ENCODE data around the gene RANBP3.
"Not testable (repeated sequence)": the region's sequence is repeated elsewhere in the genome, so short reads cannot be mapped to it uniquely, and the experiment has no call there.

The RANBP3 gene

DNA sequence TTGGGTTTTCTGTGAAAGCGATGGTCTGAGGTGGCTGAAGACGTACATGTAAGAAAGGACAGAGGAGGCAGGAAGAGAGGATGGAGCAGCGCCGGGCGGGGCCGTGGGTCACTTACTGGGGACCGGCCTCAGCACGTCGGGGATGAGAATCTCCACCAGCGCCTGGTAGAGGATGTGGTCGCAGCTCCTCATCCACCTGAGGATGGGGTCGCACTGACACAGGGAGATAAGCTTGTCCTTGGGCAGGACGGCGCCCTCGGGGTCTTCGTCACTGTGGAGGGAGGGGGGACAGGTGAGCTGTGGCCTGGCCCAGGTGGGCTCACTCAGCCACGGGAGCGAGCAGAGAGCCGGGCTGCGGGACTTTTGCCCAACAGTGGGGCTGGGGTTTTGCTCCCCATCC lies 29.0 kb upstream of the RANBP3 start:
- DNase-seq (ENCODE audit: low read depth), result no peak

DNA sequence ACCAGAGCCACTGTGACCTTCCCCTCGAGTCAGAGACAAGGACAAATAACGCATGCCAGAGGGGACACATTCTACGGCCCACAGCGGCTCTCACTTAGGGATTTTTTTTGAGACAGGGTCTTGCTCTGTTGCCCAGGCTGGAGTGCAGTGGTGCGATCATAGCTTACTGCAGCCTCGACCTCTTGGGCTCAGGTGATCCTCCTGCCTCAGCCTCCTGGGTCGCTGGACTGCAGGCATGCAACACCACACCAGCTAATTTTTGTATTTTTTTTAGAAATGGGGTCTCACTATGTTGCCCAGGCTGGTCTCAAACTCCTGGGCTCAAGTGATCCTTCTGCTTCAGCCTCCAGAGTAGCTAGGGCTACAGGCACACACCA lies 28.1 kb upstream of the RANBP3 start:
- DNase-seq (ENCODE audit: low read depth), result not testable (repeated sequence)

DNA sequence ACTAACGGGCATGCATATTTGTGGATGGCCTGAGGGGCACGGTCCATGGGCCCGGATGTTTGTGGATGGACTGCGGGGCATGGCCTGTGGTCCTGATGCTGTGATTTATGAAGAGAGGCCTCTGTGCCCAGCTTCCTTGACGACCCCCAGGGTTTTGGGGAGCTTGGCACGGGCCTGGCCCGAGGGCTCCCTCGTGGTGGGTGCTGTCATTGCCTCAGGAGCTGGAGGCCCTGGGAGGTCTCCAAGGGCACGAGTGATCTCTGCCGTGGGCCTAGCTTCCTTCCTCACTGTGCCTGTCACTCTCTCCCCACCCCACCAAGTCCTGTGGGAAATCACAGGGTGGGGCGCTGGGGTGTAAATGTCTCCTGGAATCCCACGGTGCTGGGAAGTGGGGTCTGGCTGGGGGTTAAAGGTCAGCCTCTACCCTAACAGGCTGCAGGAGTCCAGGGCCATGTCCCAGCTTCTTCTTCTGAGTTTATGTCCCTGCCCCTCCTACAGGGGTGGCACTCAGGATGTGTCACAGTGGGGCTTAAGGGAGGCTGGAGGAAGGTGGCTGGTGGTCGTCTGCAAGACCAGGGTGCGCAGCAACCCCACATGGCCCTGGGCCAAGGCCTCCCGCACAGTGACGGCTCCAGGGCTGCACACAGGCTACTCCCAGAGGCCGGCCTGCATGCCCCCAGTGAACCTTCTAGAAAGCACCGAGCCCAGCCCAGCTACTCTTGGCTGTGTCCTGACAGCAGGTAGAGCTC lies 27.6 kb upstream of the RANBP3 start:
- no peak for DNase-seq (ENCODE audit: low read depth)

DNA sequence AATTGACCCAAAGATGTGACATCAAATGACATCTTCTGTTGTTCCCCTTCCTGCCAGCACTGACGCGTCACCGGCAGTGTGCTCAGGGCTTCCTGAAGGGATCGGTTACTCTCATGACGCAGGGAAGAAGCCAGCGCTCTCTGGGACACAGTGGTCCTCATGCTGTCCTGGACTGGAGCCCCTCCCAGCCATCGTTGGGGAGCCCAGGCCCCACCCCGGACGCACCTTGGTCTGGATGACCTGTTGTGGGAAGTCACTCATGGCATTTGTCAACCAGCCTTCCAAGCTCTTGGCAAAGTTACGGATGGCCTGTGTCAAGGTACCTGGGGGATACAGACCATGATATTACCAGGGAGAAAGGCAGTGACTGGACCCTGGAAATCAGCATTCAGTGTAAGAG lies 26.0 kb upstream of the RANBP3 start:
- DNase-seq (ENCODE audit: low read depth), result no peak

DNA sequence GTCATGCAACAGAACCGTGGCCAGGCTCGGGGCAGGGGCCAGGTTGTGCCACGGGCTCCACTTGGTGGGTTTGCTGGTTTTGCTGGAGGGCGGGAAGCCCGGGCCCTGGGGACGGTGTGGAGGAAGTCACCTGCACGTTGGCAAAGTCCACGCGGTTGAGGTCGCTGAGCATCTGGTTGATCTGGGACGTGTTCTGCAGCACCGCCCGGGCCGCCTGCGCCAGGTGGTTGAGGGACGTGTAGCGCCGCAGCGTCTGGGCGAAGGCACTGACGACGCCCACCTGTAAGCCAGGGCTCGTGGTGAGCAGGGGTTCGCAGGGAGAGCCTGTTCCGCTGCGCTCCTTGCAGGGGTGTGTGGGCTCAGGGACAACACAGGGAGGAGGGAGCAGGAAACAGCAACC lies 24.7 kb upstream of the RANBP3 start:
- no peak for DNase-seq (ENCODE audit: low read depth)

DNA sequence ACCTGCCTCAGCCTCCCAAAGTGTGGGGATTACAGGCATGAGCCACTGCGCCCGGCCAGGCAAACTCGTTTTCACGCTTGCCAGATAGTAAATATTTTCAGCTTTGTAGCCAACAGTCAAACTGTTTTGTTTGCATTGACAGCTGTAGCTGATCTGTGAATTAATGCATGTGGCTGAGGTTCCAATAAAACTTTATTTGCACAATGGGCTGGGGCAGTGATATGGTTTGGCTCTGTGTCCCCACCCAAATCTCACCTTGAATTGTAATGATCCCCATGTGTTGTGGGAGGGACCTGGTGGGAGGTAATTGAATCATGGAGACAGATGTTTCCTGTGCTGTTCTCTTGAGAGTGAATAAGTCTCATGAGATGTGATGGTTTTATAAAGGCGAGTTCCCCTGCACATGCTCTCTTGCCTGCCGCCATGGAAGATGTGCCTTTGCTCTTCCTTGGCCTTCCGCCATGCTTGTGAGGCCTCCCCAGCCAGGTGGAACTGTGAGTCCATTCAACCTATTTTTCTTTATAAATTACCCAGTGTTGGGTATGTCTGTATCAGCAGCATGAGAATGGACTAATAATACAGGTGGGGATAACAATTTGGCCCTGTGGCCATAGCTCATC lies 22.4 kb upstream of the RANBP3 start:
- DNase-seq (ENCODE audit: low read depth), result no peak

DNA sequence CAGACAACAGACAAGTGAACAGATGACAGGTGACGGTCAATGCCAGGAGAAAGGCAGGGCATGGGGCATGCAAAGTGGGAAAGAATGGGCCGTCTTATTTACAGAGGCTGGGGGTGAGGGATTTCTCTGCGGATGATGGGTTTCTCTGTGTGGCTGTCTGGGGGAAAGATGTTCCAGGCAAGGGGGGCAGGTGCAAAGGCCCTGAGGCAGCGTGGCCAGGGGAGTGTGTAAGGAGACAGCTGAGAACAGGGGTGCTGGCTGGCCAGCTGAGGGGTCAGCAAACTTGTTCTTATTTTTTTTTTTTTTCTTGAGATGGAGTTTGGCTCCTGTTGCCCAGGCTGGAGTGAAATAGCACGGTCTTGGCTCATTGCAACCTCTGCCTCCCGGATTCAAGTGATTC lies 21.8 kb upstream of the RANBP3 start:
- no peak for DNase-seq (ENCODE audit: low read depth)

DNA sequence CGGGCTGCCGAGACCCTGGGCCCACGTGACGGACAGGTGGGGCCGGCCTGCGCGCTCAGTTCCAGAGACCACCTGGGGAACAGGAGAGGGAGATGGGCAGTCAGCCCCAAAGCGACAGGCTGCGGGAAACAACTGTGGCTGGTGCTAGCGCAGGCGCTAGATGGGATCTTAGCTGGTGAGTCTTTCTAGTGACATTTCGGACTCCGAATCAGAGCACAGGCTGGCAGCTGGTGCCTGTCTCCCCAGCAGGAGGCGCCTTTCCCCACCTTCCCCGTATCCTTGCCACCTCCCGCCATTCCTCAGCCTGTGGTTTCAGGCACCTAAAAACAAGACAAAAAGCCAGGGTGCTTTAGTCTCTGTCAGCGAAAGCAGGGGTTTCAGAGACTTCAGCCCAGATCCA lies 19.4 kb upstream of the RANBP3 start:
- no peak for DNase-seq (ENCODE audit: low read depth)

DNA sequence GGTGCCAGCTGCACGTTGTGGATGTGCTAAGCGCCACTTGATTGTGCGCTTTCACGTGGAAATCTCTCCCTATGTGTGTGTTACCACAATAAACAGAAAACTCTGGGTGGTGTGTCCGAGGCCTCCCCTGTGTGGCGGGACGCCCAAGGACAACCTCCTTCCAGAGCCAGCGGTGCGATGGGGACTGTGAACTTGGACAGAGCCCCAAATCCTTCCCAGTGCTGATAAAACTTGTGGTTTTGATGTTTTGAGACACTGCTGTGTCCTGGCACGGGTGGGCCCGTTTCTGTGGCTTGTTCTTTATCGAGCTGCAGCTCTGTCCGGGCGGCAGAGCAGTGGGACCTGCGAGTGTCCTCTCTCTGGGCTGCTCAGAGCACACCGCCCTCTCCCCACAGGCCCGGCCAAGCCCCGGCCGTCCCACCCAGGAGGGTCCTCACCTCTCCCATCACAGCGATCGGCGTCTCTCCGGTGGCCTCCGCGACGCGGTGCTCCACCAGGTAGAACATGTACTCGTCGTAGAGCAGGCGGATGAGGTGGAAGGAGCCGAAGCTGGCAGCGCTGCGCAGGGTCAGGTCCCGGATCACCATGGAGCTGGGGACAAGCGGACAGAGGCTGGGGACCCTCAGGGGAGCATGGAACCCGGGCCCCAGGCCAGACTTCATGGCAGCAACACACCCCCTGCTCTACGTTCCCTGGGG lies 18.8 kb upstream of the RANBP3 start:
- no peak for DNase-seq (ENCODE audit: low read depth)

DNA sequence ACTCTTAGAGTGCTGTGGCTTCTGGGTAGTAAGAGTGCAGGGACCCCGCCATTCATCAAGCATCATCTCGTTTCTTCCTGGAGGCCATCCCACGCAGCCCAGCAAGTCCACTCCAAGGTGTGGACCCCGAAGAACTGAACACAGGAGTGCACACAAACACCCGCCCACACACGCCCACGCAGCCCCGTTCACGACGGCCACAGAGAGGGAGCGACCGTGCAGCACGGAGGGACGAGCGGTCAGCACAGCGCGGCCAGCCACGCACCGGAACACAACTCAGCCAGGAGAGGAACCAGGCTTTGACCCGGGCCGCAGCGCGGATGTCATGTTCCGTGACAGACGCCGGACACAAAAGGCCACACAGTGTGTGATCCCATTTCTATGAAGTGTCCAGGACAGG lies 18.2 kb upstream of the RANBP3 start:
- DNase-seq (ENCODE audit: low read depth), result no peak

DNA sequence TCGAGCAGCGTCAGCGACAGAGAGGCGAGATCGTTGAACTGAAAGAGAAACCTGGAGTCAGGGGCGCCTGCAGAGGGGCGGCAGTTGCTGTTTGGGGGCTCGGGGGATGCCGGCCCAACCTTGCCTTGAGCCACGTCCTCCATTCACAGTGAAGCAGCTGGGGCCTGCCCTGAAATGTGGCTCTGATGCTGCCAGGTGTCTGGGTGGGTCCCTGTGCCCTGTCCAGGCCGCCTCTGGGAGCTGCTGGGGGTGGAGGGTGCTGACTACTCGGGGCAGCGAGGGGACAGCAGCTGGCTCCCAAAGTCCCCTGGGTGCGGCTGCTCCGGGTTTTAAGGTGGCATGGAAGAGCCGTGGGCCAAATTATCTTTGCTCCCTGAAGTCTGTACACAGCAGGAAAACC lies 17.7 kb upstream of the RANBP3 start:
- no peak for DNase-seq (ENCODE audit: low read depth)

DNA sequence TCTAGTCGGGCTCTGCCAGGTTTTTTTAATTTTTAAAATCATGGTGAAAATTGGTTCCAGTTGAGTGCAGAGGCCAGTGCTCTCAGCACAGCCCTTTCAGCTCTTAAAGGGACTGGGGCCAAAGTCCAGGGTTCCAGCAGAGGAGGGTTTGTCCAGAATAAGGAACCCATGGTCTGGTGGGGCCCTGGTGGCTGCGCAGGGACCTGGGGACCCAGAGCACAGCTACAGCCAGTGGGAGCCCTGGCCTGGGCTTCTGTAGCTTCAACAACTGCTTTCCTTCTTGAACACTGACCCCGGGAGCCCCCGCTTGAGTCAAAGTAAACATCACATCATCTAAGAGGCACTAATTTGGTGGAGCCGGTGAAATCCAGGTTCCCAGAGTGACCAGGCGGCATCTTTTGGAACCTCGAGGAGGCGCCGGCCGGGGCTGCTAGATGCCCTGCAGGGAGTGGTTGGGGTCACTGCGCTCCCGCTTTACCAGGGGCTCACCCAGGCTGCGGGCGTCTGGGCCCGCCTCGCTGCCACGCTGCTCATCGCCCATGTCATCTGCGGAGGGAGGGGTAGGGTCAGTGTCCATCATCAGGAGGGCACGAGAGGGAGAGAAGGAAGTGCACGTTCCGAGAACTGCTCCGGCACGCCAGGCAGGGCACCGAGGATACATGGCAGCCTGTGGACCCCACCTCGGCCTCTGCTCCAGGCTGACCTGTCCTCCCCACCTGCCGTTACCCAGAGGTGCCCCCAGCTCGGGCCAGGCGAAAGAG lies 16.6 kb upstream of the RANBP3 start:
- DNase-seq (ENCODE audit: low read depth), result no peak

DNA sequence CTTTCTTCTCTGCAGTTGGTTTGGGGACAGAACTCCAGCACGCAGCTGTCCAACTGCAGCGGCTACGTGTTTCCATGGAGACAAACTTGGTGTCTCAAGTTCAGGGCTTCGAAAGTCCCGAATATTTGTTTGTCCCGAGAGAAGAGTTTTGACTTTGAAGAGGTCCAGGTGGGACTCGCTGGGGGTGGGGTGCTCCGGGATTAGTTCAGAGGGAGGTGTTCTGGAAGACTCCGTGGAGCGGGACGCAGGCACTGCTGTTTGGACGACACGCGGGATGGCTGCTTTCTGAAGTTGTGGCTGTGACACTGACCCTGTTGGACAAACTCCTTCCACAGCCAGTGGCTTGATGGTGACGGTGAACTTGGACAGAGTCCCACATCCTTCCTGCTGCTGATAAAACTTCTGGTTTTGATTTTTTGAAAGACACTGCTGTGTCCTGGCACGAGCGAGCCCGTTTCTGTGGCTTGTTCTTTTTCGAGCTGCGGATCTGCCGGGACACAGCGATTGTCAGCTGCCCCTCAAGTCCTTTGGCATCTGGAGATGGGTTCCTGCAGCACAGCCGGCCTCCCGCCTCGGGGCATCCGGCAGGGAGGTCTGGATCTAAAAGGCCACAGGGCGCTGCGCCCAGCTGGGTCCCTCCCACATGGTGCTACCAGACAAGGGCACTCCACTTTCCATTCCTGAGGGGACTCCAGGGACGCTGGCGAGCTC lies 15.9 kb upstream of the RANBP3 start:
- DNase-seq (ENCODE audit: low read depth), result no peak

DNA sequence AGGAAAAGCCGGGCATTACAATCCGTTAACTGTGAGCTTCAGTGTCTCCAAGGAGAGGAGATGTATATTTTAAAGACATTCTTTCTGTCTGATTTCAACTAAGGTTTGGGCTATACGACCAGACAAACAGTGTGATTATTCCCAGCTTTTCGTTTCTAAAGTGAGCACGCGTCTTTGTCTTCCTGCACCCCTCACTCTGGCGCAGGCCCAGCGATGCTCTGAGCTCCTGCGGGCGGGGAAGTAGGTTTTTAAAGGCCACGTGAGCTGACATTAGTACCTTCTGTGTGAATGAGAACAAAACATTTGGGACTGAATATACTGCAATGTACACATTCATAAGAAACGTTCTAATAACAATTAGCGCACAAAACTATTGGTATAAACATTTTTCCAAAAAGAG lies 15.3 kb upstream of the RANBP3 start:
- DNase-seq (ENCODE audit: low read depth), result no peak

DNA sequence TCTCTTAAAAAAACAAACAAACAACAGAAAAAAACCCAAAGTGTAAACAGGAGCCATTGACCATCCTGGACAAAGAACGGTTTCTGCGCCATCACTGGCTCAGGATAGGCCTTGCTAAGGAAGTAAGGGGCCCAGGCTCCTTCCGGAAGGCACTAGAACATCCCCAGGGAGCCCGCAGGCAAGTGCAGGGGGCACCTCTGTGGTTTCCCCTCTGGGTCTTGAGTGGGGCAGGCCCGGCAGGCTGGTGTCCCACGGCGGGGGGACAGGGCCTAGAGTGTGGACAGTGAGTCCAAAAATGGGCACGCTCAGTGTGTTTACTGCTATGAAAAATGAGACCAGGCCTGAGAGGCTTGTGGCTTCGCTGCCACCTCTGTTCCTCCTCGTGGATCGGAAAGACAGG lies 14.8 kb upstream of the RANBP3 start:
- no peak for DNase-seq (ENCODE audit: low read depth)

DNA sequence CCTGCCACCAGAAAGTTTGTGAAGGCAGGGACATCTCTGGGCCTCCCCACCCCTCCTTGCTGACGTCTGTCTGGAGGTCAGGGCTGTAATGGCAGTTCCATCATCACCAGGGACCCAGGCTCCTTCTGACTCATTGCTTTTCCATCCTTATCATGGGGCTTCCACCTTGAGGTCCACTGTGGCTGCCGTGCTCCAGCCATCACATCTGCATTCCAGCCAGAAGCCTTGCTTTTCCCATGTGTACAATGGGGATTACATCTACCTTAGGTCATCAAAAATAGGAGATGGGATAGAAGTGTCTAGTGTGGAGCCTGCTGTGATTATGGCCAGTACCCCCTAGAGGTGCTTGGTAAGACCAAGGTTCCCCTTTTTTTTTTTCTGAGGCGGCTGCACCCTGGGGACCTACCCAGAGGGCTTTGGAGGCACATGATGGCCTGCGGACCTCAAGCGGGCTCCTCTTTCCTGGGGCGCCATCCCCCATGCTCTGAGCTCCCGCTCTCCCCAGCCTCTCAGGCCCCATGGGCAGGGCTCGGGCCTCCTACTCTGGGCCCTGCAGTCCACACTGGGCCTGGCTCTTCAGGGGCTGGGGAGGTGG lies 13.4 kb upstream of the RANBP3 start:
- DNase-seq (ENCODE audit: low read depth), result no peak

DNA sequence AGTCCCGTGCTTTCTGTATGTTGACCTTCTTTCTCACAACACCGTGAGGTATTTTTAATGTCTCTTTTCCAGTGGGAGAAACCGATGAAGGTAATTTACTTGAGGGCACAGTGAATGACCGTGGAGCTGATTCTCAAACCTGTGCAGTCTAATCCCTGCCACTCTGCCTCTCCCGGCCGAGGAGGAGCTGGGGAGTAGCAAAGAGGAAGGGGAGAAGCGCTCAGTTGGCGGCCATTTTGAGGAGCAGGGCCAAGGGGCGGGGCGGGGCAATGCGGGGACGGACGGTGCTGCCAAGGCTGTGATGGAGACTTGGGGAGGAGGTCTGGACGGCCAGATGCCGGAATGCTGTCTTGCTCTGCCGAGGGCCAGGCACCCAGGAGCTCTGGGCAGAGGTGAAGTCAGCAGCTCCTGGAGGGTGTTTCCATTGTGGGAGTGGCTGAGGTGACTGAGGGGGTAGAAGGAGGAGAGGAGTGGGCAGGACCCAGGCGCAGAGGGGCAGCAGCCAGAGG lies 12.4 kb upstream of the RANBP3 start:
- DNase-seq (ENCODE audit: low read depth), result no peak

DNA sequence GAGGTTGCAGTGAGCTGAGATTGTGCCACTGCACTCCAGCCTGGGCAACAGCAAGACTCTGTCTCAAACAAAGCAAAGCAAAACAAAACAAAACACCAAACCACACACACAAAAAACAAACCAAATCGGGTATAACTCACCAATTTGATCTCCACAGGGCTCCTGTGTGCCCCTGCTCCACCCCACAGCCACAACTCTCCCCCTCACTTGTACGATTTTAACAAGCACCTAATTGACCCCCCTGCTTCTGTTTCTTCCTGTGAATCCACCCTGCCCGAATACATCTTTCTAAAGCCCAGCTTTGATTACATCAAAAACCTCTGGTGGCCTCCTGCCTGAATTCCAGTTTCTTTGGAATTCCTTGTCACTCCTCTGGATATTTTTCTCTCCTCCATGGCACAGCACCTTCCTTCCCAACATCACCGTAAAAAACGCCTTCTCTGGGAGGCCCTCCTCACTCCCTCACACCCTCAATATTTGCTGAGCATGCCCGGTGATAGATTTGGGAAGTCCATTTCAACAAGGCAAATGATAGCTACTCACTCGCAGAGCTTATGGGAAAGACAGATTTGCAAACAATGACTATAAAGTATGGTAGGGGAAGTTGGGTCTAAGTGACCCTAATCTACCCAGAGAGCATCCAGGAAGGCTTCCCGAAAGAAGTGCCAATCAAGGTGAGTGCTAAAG lies 11.6 kb upstream of the RANBP3 start:
- DNase-seq (ENCODE audit: low read depth), result no peak

DNA sequence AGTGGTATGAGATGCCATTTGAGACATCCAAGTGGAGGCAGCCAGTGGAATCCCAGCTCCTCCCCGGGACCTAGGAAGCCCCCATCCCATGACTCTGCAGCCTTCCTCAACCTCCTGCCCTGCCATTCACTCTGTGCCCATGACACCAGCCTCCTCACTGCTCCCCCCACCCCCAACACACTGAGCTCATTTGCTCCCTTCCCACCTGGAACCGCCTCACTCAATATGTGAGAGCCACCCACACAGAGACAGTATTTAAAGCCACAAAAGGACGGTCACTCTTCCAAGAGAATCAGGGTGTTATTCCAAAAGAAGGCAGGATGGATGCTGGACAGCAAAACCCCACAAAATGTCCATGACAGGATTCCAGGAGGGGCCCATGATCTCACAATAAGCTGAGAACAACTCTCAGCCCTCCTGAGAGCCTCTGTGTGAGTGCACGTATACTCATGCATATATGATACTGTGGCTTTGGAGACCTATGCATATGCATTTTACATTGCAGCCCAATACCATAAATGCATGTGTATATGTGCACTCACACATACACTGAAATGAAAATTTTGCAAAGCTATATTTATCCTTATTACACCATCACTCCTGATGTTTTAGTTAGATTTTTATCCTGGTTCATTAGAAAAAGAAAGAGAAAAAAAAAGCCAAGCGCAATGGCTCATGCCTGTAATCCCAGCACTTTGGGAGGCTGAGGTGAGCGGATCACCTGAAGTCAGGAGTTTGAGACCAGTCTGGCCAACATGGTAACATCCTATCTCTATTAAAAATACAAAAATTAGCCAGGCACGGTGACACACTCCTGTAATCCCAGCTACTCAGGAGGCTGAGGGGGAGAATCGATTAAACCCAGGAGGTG lies 10.8 kb upstream of the RANBP3 start:
- no peak for DNase-seq (ENCODE audit: low read depth)
